ENCODE data around the gene JTB. TPM values are rescaled to one million over a fixed set of nuclear protein-coding genes. Genes with fewer than 3 reads are reported as not detected.

Gene JTB
- total RNA-seq, 2 donors from 2014 or later = 164 to 255 TPM

GRCh38 chr1:153968972-153969371 is 8.5 kb downstream of the JTB start:
- ATAC-seq (no peak), DNase-seq (ENCODE audit: low spot score) (peak; percentile 40)
- no peaks in the 10 kb centered on the region for H3K36me3 Mint-ChIP-seq
- H3K27ac Mint-ChIP-seq = peak overlapping the region; percentile 93 to 97
- H3K27me3 Mint-ChIP-seq = no peaks in the 10 kb centered on the region
- H3K4me3 Mint-ChIP-seq = peak overlapping the region; percentile 89
- no peaks in the 10 kb centered on the region for H3K9me3 Mint-ChIP-seq
- H3K4me1 Mint-ChIP-seq (ENCODE audit: low read depth in 2 of 2) = peaks cover 46 to 47% of the 10 kb centered on the region in 2 donors

DNA sequence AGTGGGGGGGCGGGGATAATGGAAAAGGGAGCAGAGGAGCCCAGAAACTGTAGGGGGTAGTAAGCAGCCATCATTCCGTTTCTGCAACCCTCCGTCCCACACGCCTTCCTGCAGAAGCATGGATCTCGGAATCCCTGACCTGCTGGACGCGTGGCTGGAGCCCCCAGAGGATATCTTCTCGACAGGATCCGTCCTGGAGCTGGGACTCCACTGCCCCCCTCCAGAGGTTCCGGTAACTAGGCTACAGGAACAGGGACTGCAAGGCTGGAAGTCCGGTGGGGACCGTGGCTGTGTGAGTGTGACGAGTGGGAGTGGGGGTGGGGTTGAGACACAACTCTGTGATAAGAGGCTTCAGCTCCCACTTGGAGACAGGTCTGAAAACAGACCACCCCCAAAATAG is 9.1 kb downstream of the JTB start:
- H3K27ac Mint-ChIP-seq = peak overlapping the region; percentile 93 to 97
- no peak for ATAC-seq
- H3K36me3 Mint-ChIP-seq = no peaks in the 10 kb centered on the region
- DNase-seq (ENCODE audit: low spot score) = no peak
- no peaks in the 10 kb centered on the region for H3K9me3 Mint-ChIP-seq
- H3K4me1 Mint-ChIP-seq (ENCODE audit: low read depth in 2 of 2) = peaks cover 50 to 52% of the 10 kb centered on the region in 2 donors
- H3K27me3 Mint-ChIP-seq = no peaks in the 10 kb centered on the region
- peak overlapping the region; percentile 89 for H3K4me3 Mint-ChIP-seq

GRCh38 chr1:153968000-153968363 is 9.5 kb downstream of the JTB start:
- H3K9me3 Mint-ChIP-seq = no peaks in the 10 kb centered on the region

GRCh38 chr1:153967107-153967999 is 10.1 kb downstream of the JTB start, which contains the start of gene CREB3L4:
TSS of gene CREB3L4 (plus strand) at chr1:153967902. CDS start at chr1:153968526, 624 bp downstream.
- Mint-ChIP-seq H3K4me3 (peak within 1 kb of the TSS; percentile 89), H3K27ac (peak within 1 kb of the TSS; percentile 93 to 97), H3K9me3 (no peaks in the 10 kb centered on the region), H3K4me1 (ENCODE audit: low read depth in 2 of 2) (peaks cover 51 to 56% of the 10 kb centered on the region in 2 donors), H3K36me3 (no peaks in the 10 kb centered on the region), H3K27me3 (no peaks in the 10 kb centered on the region)
- ATAC-seq (peak; percentile 89 to 91), DNase-seq (ENCODE audit: low spot score) (peak; percentile 89)

More at GRCh38 chr1:153968000-153968363, 9.5 kb downstream of the JTB start:
- no peaks in the 10 kb centered on the region for H3K27me3 Mint-ChIP-seq
- peak overlapping the region; percentile 93 to 97 for H3K27ac Mint-ChIP-seq
- ATAC-seq = no peak
- no peak for DNase-seq (ENCODE audit: low spot score)
- H3K4me3 Mint-ChIP-seq = peak overlapping the region; percentile 89
- peaks cover 48 to 55% of the 10 kb centered on the region in 2 donors for H3K4me1 Mint-ChIP-seq (ENCODE audit: low read depth in 2 of 2)
- H3K36me3 Mint-ChIP-seq = no peaks in the 10 kb centered on the region

DNA sequence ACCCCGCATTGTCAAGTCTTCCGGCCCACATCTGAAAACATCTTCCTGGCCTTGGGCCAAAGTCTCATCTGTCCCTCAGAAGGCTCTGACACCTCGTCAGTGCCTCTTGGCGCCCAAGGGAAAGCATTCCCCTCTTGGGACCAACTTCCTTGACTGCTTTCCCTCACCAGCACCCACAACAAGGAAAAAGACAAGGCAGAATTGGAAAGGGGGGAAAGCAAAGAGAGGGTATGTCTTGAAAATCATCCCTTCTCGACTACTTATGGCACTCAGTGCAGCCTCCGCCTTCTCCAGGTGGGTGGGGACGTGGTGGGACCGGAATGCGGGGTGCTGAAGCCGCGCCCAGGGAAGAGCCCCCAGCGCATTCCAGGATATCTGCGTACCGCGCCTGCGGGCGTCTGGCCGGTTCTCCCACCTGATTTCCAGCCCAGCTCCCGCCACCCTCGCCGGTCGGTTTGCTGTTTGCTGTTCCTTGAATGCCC is 13.6 kb downstream of the JTB start:
- DNase-seq (ENCODE audit: low spot score) = no peak
- no peaks in the 10 kb centered on the region for H3K27me3 Mint-ChIP-seq
- H3K27ac Mint-ChIP-seq = peak overlapping the region; percentile 83 to 90
- H3K36me3 Mint-ChIP-seq = no peaks in the 10 kb centered on the region
- no peak for ATAC-seq
- H3K4me1 Mint-ChIP-seq (ENCODE audit: low read depth in 2 of 2) = peaks cover 54 to 62% of the 10 kb centered on the region in 2 donors
- H3K4me3 Mint-ChIP-seq = peak overlapping the region; percentile 87
- H3K9me3 Mint-ChIP-seq = no peaks in the 10 kb centered on the region

DNA sequence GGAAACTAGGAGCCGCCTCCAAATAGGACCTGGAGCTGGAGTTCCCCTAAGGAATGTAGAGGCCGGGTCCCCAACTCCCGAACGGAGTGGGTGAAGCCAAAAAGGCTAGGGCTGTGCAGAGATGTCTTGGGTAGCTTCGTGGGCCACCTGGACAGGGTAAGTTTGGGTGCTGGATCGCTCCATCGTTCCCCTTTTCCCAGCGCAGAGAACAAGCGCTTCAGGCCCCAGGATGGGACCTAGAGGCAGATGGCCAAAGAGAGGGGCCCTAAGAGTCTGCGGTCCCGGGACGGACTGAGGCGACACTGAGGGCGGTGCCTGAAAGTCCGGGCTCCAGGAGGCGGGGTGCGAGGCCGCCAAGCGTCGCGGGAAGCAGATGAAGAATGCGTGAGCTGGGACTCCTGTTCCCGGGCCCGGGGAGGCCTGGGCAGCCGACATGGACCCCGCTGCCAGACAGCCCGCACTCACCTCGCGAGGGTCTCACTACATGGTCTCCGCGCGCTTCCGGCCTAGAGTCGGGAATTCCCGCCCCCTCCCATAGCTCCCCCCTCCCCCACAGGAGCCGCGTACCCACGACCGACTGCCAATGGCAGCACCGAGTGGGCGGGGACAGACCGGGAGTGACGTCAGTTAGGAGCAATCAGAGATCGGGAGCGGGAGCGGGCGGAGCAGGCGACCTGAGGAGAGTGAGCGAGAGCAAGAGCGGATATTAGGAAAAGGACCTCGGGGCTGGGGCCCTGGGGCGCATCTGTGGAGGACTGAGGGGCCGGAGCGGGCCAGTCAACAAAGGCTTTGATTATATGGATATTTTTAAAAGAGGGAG is 14.2 kb downstream of the JTB start, which contains the start of gene SLC39A1:
TSS of gene SLC39A1 (minus strand) at position 508 of the 820 bp plus-strand sequence. CDS start 822 bp downstream, outside the sequence.
- H3K27me3 Mint-ChIP-seq = no peaks in the 10 kb centered on the region
- H3K9me3 Mint-ChIP-seq = no peaks in the 10 kb centered on the region

GRCh38 chr1:153962088-153963029 is 15.1 kb downstream of the JTB start:
- H3K36me3 Mint-ChIP-seq = peaks cover 7% of the 10 kb centered on the region
- H3K27me3 Mint-ChIP-seq = no peaks in the 10 kb centered on the region
- H3K4me1 Mint-ChIP-seq (ENCODE audit: low read depth in 2 of 2) = peaks cover 46 to 58% of the 10 kb centered on the region in 2 donors
- peak overlapping the region; percentile 83 to 90 for H3K27ac Mint-ChIP-seq
- H3K4me3 Mint-ChIP-seq = peak overlapping the region; percentile 87
- H3K9me3 Mint-ChIP-seq = no peaks in the 10 kb centered on the region
- DNase-seq (ENCODE audit: low spot score) (no peak), ATAC-seq (no peak)

More for the DNA sequence above, 14.2 kb downstream of the JTB start, which contains the start of gene SLC39A1:
- peak; percentile 98 for DNase-seq (ENCODE audit: low spot score)
- no peaks in the 10 kb centered on the region for H3K36me3 Mint-ChIP-seq
- peaks cover 54 to 61% of the 10 kb centered on the region in 2 donors for H3K4me1 Mint-ChIP-seq (ENCODE audit: low read depth in 2 of 2)
- H3K27ac Mint-ChIP-seq = peak within 1 kb of the TSS; percentile 83 to 90
- H3K4me3 Mint-ChIP-seq = peak within 1 kb of the TSS; percentile 87
- peak; percentile 78 to 84 for ATAC-seq

DNA sequence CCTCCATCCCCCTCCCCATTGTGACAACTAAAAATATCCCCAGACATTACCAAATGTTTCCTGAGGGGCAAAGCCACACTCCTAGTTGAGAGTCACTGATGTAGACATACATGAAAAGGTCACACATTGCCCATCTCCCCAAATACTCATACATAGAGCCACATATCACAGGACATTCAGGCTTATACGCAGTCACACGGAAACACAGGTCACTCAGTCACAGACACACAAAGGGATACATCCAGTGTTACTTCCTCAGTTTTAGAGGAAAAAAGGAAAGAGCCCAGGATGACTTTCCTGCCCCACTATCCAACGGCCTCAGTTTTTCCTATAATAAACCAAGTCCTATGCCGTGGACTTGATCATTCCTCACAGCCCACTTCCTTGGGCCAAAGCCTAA is 16.1 kb downstream of the JTB start:
- no peaks in the 10 kb centered on the region for H3K9me3 Mint-ChIP-seq
- peaks cover 48 to 61% of the 10 kb centered on the region in 2 donors for H3K4me1 Mint-ChIP-seq (ENCODE audit: low read depth in 2 of 2)
- H3K4me3 Mint-ChIP-seq = peak overlapping the region; percentile 87
- no peaks in the 10 kb centered on the region for H3K27me3 Mint-ChIP-seq
- ATAC-seq (no peak), DNase-seq (ENCODE audit: low spot score) (no peak)
- peaks cover 8% of the 10 kb centered on the region for H3K36me3 Mint-ChIP-seq
- peak overlapping the region; percentile 83 to 90 for H3K27ac Mint-ChIP-seq

DNA sequence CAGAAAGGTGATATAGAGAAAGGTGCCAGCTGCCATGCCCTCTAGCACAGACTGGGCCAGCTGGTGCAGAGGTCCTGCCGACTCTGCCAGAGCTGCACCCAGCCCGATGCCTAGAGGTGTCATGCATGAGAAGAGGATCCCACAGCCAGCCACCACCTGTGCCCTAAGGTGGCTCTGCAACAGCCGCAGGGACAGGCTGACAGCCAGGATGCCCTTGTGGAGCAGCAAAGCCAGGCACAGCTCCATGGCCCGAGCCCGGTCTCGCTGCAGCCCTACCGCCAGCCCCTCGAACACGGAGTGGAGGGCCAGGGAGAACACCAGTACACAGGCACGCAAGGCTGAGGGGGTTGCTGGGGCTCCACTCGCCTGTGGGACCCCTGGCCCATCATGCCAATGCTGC is 17.3 kb downstream of the JTB start:
- no peaks in the 10 kb centered on the region for H3K9me3 Mint-ChIP-seq
- ATAC-seq (no peak), DNase-seq (ENCODE audit: low spot score) (no peak)
- H3K4me3 Mint-ChIP-seq = no peak overlapping the region
- H3K4me1 Mint-ChIP-seq (ENCODE audit: low read depth in 2 of 2) = peaks cover 47 to 62% of the 10 kb centered on the region in 2 donors
- H3K36me3 Mint-ChIP-seq = peaks cover 8% of the 10 kb centered on the region
- peak overlapping the region; percentile 91 to 92 for H3K27ac Mint-ChIP-seq
- no peaks in the 10 kb centered on the region for H3K27me3 Mint-ChIP-seq

DNA sequence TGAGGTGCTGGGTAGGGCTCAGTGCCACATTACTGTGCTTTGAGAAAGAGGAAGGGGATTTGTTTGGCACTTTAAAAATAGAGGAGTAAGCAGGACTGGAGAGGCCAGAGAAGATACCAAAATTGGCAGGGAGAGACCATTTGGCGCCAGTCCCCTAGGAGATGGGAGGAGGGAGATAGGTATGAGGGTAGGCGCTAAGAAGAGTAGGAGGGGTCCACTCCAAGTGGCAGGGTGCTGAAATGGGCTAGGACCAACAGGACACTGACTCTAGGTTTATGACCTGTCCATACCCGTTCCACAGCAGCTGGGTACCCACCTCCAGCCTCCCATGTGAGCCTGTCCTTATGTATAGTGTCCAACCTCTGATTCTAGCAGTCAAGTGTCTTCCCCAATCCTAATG is 18.0 kb downstream of the JTB start:
- Mint-ChIP-seq H3K36me3 (peaks cover 8% of the 10 kb centered on the region), H3K4me1 (ENCODE audit: low read depth in 2 of 2) (peaks cover 48 to 63% of the 10 kb centered on the region in 2 donors), H3K4me3 (peak overlapping the region; percentile 35), H3K27me3 (no peaks in the 10 kb centered on the region), H3K27ac (peak overlapping the region; percentile 91 to 92), H3K9me3 (no peaks in the 10 kb centered on the region)
- DNase-seq (ENCODE audit: low spot score) (no peak), ATAC-seq (no peak)

DNA sequence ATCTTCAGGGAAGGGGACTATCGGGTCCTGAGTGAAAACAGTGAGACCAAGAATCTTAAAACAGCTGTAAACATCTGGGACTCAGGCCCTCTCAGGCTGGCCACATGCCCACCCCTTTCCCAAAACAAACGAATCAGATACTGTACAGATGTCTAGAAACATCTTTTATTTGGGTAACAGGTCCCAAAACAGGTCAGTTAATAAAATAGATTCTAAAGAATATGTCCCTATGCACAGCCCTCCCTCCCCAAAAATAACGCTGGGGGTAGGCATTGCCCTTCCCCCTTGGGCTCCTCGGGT is 18.6 kb downstream of the JTB start:
- Mint-ChIP-seq H3K27me3 (no peaks in the 10 kb centered on the region), H3K9me3 (no peaks in the 10 kb centered on the region), H3K4me3 (peak overlapping the region; percentile 100), H3K36me3 (peaks cover 14% of the 10 kb centered on the region), H3K4me1 (ENCODE audit: low read depth in 2 of 2) (peaks cover 51 to 63% of the 10 kb centered on the region in 2 donors), H3K27ac (peak overlapping the region; percentile 91 to 92)
- no peak for ATAC-seq
- no peak for DNase-seq (ENCODE audit: low spot score)

- H3K36me3 Mint-ChIP-seq = peaks cover 14% of the 10 kb centered on the region
- ATAC-seq (peak; percentile 95), DNase-seq (ENCODE audit: low spot score) (peak; percentile 98)
- no peaks in the 10 kb centered on the region for H3K9me3 Mint-ChIP-seq
- peak within 1 kb of the TSS; percentile 100 for H3K4me3 Mint-ChIP-seq
- H3K27ac Mint-ChIP-seq = peak within 1 kb of the TSS; percentile 91 to 92
- peaks cover 47 to 58% of the 10 kb centered on the region in 2 donors for H3K4me1 Mint-ChIP-seq (ENCODE audit: low read depth in 2 of 2)
- H3K27me3 Mint-ChIP-seq = no peaks in the 10 kb centered on the region
These were observed 19.1 kb downstream of the JTB start, which contains the start of gene CRTC2 for GRCh38 chr1:153958111-153958960. TSS of gene CRTC2 (minus strand) at chr1:153958612. CDS start at chr1:153958497, 115 bp downstream.
